IMR-90 (cell line): Measurements from ENCODE around the gene VPS41. TPM values are rescaled to one million over a fixed set of nuclear protein-coding genes. Genes with fewer than 3 reads are reported as not detected.

ENCODE experiments used
- ATAC-seq: fragments of 200-7000 bp; cut with Tn5 transposase; 2 replicates; pipeline ENCODE4 v1.9.1; 2020; ENCODE audit warnings: low read depth, mild to moderate bottlenecking, moderate library complexity
- BruUV-seq: library from RNA; stranded (reverse); fragments of 400-500 nt; replicated peaks from 2 replicates; lab custom pipeline; 2021; lab: Mats Ljungman, UMichigan
- CTCF ChIA-PET: fragments of 300-600 bp; formaldehyde crosslinking; extraction: SDS; loops from one replicate; lab custom pipeline; 2021; ENCODE audit warnings: antibody characterized with exemption; lab: Yijun Ruan, JAX
- POLR2A ChIA-PET: fragments of 300-600 bp; sonication (Branson Sonifier 250); formaldehyde crosslinking; loops from one replicate; lab custom pipeline; 2022; ENCODE audit warnings: antibody characterized with exemption; ENCODE audit not compliant: unreplicated experiment; lab: Charles Lee
- DNase-seq: peaks from one replicate; pipeline ENCODE4 v3.0.0; 2013
- H2AFZ ChIP-seq: replicated peaks from 2 replicates; pipeline ENCODE3; 2013; ENCODE audit warnings: low read length, mild to moderate bottlenecking; ENCODE audit not compliant: poor library complexity
- H2AK5ac ChIP-seq: 2 replicates; pipeline ENCODE4 v1.6.1; 2013; ENCODE audit warnings: low read depth, low read length, inconsistent platforms
- H2AK9ac ChIP-seq: replicated peaks from 2 replicates; pipeline ENCODE3; 2013; ENCODE audit warnings: mild to moderate bottlenecking, low read depth, low read length, moderate library complexity; ENCODE audit not compliant: poor library complexity
- H2BK120ac ChIP-seq: 2 replicates; pipeline ENCODE4 v1.6.1; 2013; ENCODE audit warnings: low read depth, low read length, inconsistent platforms
- H2BK15ac ChIP-seq: 3 replicates; pipeline ENCODE4 v1.6.1; 2013; ENCODE audit warnings: low read depth, low read length, inconsistent platforms
- H2BK20ac ChIP-seq: 2 replicates; pipeline ENCODE4 v1.6.1; 2013; ENCODE audit warnings: low read depth, mild to moderate bottlenecking, inconsistent platforms, low read length, moderate library complexity
- H2BK5ac ChIP-seq: 2 replicates; pipeline ENCODE4 v1.6.1; 2013; ENCODE audit warnings: mild to moderate bottlenecking, low read depth, low read length, inconsistent platforms; ENCODE audit not compliant: poor library complexity, severe bottlenecking
- H3K14ac ChIP-seq: replicated peaks from 2 replicates; pipeline ENCODE4 v1.6.1; 2013; ENCODE audit warnings: low read depth, low read length, inconsistent platforms
- H3K18ac ChIP-seq: 2 replicates; pipeline ENCODE4 v1.6.1; 2013; ENCODE audit warnings: low read depth, low read length, control low read depth
- H3K23ac ChIP-seq: 2 replicates; pipeline ENCODE4 v1.6.1; 2013; ENCODE audit warnings: low read depth, low read length, inconsistent platforms
- H3K27ac ChIP-seq: 2 replicates; pipeline ENCODE4 v1.5.1; 2013; ENCODE audit warnings: mild to moderate bottlenecking, control low read depth, low read length; ENCODE audit not compliant: insufficient read depth
- H3K27me3 ChIP-seq: 2 replicates; pipeline ENCODE4 v1.6.1; 2013; ENCODE audit warnings: low read length; ENCODE audit not compliant: control insufficient read depth, insufficient read depth
- H3K36me3 ChIP-seq: 2 replicates; pipeline ENCODE4 v1.6.1; 2013; ENCODE audit warnings: low read length, mixed read lengths; ENCODE audit not compliant: control insufficient read depth, insufficient read depth
- H3K4ac ChIP-seq: 2 replicates; pipeline ENCODE4 v1.6.1; 2013; ENCODE audit warnings: low read depth, low read length, inconsistent platforms
- H3K4me1 ChIP-seq: 2 replicates; pipeline ENCODE4 v1.6.1; 2013; ENCODE audit warnings: low read length, mixed read lengths; ENCODE audit not compliant: control insufficient read depth, insufficient read depth
- H3K4me2 ChIP-seq: 2 replicates; pipeline ENCODE4 v1.6.1; 2013; ENCODE audit warnings: low read depth, mild to moderate bottlenecking, control low read depth, low read length, moderate library complexity
- H3K4me3 ChIP-seq: 2 replicates; pipeline ENCODE4 v1.5.1; 2013; ENCODE audit warnings: low read depth, mild to moderate bottlenecking, control low read depth, low read length, moderate library complexity; ENCODE audit not compliant: insufficient read depth
- H3K56ac ChIP-seq: 2 replicates; pipeline ENCODE4 v1.6.1; 2013; ENCODE audit warnings: low read length, inconsistent platforms; ENCODE audit not compliant: insufficient read depth; ENCODE audit errors: extremely low read depth
- H3K79me1 ChIP-seq, 2 experiments: 2 replicates each; pipeline ENCODE4 v1.6.1; 2013; ENCODE audit warnings: low read length in 2 of 2, inconsistent platforms in 1 of 2, low read depth in 1 of 2
- H3K9ac ChIP-seq: 2 replicates; pipeline ENCODE4 v1.6.1; 2013; ENCODE audit warnings: low read depth, low read length, control low read depth
- H3K9me1 ChIP-seq: 2 replicates; pipeline ENCODE4 v1.6.1; 2013; ENCODE audit warnings: low read length, inconsistent platforms; ENCODE audit not compliant: insufficient read depth
- H3K9me3 ChIP-seq: 2 replicates; pipeline ENCODE4 v1.6.1; 2013; ENCODE audit warnings: low read length; ENCODE audit not compliant: control insufficient read depth, insufficient read depth
- H4K20me1 ChIP-seq: 2 replicates; pipeline ENCODE4 v1.6.1; 2013; ENCODE audit warnings: low read length, inconsistent platforms; ENCODE audit not compliant: insufficient read depth
- H4K5ac ChIP-seq: 2 replicates; pipeline ENCODE4 v1.6.1; 2013; ENCODE audit warnings: mild to moderate bottlenecking, low read depth, low read length, control low read depth
- H4K8ac ChIP-seq, 2 experiments: 2 replicates each; pipeline ENCODE4 v1.6.1; 2013; ENCODE audit warnings: low read depth in 2 of 2, low read length in 2 of 2, control low read depth in 1 of 2, inconsistent platforms in 1 of 2
- H4K91ac ChIP-seq: 2 replicates; pipeline ENCODE4 v1.6.1; 2013; ENCODE audit warnings: low read depth, low read length, inconsistent platforms; ENCODE audit not compliant: insufficient read depth
- BHLHE40 ChIP-seq: fragments of 150-350 bp; IDR thresholded peaks from 2 replicates; pipeline ENCODE4 v1.6.1; 2016; ENCODE audit warnings: mild to moderate bottlenecking, low read depth, low read length
- CEBPB ChIP-seq: IDR thresholded peaks from 2 replicates; pipeline ENCODE4 v1.6.1; 2012; ENCODE audit warnings: low read depth, low read length, improper control_type of control experiment
- CHD1 ChIP-seq: IDR thresholded peaks from 2 replicates; pipeline ENCODE4 v1.6.1; 2012; ENCODE audit warnings: low read depth, low read length, improper control_type of control experiment
- CTCF ChIP-seq: conservative IDR thresholded peaks from 2 replicates; pipeline ENCODE4 v1.5.1; 2012; ENCODE audit warnings: mild to moderate bottlenecking, low read depth, low read length, improper control_type of control experiment
- ELK1 ChIP-seq: fragments of 150-350 bp; IDR thresholded peaks from 2 replicates; pipeline ENCODE4 v1.6.1; 2016; ENCODE audit warnings: low read depth, mild to moderate bottlenecking, low read length, moderate library complexity, borderline replicate concordance
- FOS ChIP-seq: fragments of 150-350 bp; IDR thresholded peaks from 2 replicates; pipeline ENCODE4 v1.6.1; 2016; ENCODE audit warnings: low read depth, low read length
- MAFK ChIP-seq: IDR thresholded peaks from 2 replicates; pipeline ENCODE4 v1.6.1; 2012; ENCODE audit warnings: low read depth, low read length, improper control_type of control experiment
- MAZ ChIP-seq: IDR thresholded peaks from 2 replicates; pipeline ENCODE4 v1.6.1; 2012; ENCODE audit warnings: low read depth, mild to moderate bottlenecking, low read length, improper control_type of control experiment, moderate library complexity, borderline replicate concordance
- MXI1 ChIP-seq: IDR thresholded peaks from 2 replicates; pipeline ENCODE4 v1.6.1; 2012; ENCODE audit warnings: low read depth, mild to moderate bottlenecking, low read length, moderate library complexity, borderline replicate concordance
- NFE2L2 ChIP-seq: fragments of 150-350 bp; IDR thresholded peaks from 2 replicates; pipeline ENCODE4 v1.6.1; 2016; ENCODE audit warnings: low read depth, mild to moderate bottlenecking, low read length
- POLR2A ChIP-seq: IDR thresholded peaks from 2 replicates; pipeline ENCODE4 v1.6.1; 2012; ENCODE audit warnings: mild to moderate bottlenecking, low read depth, low read length
- RAD21 ChIP-seq: IDR thresholded peaks from 2 replicates; pipeline ENCODE4 v1.6.1; 2012; ENCODE audit warnings: low read length, improper control_type of control experiment
- RCOR1 ChIP-seq: IDR thresholded peaks from 2 replicates; pipeline ENCODE4 v1.6.1; 2012; ENCODE audit warnings: mild to moderate bottlenecking, low read length, improper control_type of control experiment; ENCODE audit not compliant: insufficient replicate concordance
- RFX5 ChIP-seq: IDR thresholded peaks from 2 replicates; pipeline ENCODE4 v1.8.0; 2012; ENCODE audit warnings: low read depth, mild to moderate bottlenecking, low read length, moderate library complexity
- SMC3 ChIP-seq: fragments of 150-350 bp; IDR thresholded peaks from 2 replicates; pipeline ENCODE4 v1.6.1; 2016; ENCODE audit warnings: low read depth, mild to moderate bottlenecking, antibody characterized with exemption, low read length, moderate library complexity
- USF2 ChIP-seq: fragments of 150-350 bp; IDR thresholded peaks from 2 replicates; pipeline ENCODE4 v1.6.1; 2017; ENCODE audit warnings: mild to moderate bottlenecking, antibody characterized with exemption, low read length, low read depth
- WGBS, 2 experiments: methylation state at CpG; one replicate each; pipeline versions ENCODE4 v1.1.5 to v1.1.7; 2013; ENCODE audit warnings: missing lambda C conversion rate in 2 of 2; ENCODE audit not compliant: insufficient read length in 1 of 2; ENCODE audit errors: extremely low coverage in 2 of 2; 5-methylcytosine and 5-hydroxymethylcytosine counted together
- dilution Hi-C: fragments of 300-500 bp; cut with HindIII; formaldehyde crosslinking; loops from one replicate; pipeline ENCODE4 v1.14.3; 2018; ENCODE audit warnings: low sequenced_read_pairs; ENCODE audit not compliant: unreplicated experiment
- in situ Hi-C: fragments of 300-500 bp; cut with MboI; formaldehyde crosslinking; loops from 3 replicates; pipeline ENCODE4 v1.14.3; 2019; ENCODE audit warnings: low sequenced_read_pairs, inconsistent platforms, mixed read lengths
- intact Hi-C: fragments of 100-400 bp; cut with micrococcal nuclease; formaldehyde crosslinking; loops from 2 replicates; pipeline ENCODE4 v1.10.0; 2022
- polyA plus RNA-seq, 3 experiments: library from polyadenylated mRNA; depleted of rRNA; stranded (reverse); fragments of >200 nt; gene quantifications; 2 replicates each; pipeline ENCODE4 v1.2.3, GENCODE V29; 2012; ENCODE audit warnings: low replicate concordance in 1 of 3
- total RNA-seq: library from RNA; depleted of rRNA; stranded (reverse); fragments of >200 nt; gene quantifications from 2 replicates; pipeline ENCODE4 v1.2.3, GENCODE V29; 2012

Gene VPS41
- total and polyA plus RNA-seq, 2 of the 4 experiments (the other 2 are of a cell fraction), result 16.0 to 28.0 TPM

GRCh38 chr7:38727184-38727940 lies 181.6 kb downstream of the VPS41 start:
- Histone ChIP-seq H3K36me3 (peaks cover 7% of the 10 kb centered on the region; the same call in 1 of the 2 replicates), H3K27me3 (no peaks in the 10 kb centered on the region), H2BK15ac (no peak overlapping the region), H3K56ac (no peak overlapping the region), H4K20me1 (no peaks in the 10 kb centered on the region), H3K4me2 (no peak overlapping the region), H3K4me3 (no peak overlapping the region), H3K23ac (no peak overlapping the region), H3K14ac (no peak overlapping the region), H3K9ac (no peak overlapping the region), H3K9me3 (no peaks in the 10 kb centered on the region), H2AK5ac (no peak overlapping the region), H4K8ac (no peak overlapping the region), H3K4ac (no peak overlapping the region), H2BK120ac (no peak overlapping the region), H3K27ac (no peak overlapping the region), H4K91ac (no peak overlapping the region), H2AFZ (no peak overlapping the region), H3K79me1 (no peaks in the 10 kb centered on the region), H4K5ac (no peak overlapping the region), H3K9me1 (peaks cover 3% of the 10 kb centered on the region), H2BK20ac (no peak overlapping the region), H2AK9ac (no peak overlapping the region), H3K18ac (no peak overlapping the region), H3K4me1 (no peaks in the 10 kb centered on the region), H2BK5ac (no peak overlapping the region)
- ATAC-seq, result no peak
- WGBS, 2 experiments, result no CpG with 5 or more reads among the region's 4 CpGs
- dilution Hi-C loops (no loop called here), in situ Hi-C loops (no loop called here), intact Hi-C loops (no loop called here)
- no peak for DNase-seq
- ChIA-PET CTCF (no interaction called here), POLR2A (no interaction called here)
- TF ChIP-seq MAZ, result no peak
- no peak for TF ChIP-seq MXI1
- TF ChIP-seq RAD21, result no peak
- TF ChIP-seq MAFK, result no peak
- no peak for TF ChIP-seq SMC3
- TF ChIP-seq RCOR1, result no peak
- TF ChIP-seq NFE2L2, result no peak
- no peak for TF ChIP-seq POLR2A
- TF ChIP-seq BHLHE40, result no peak
- TF ChIP-seq FOS, result no peak
- TF ChIP-seq RFX5, result no peak
- TF ChIP-seq CEBPB, result no peak
- no peak for TF ChIP-seq USF2
- TF ChIP-seq CHD1, result no peak
- no peak for TF ChIP-seq ELK1
- TF ChIP-seq CTCF, result no peak
- no TSS peak for BruUV-seq
